NCI-H2227 (cell line): ENCODE data around the gene ZNF107.
"Not testable (repeated sequence)": the region's sequence is repeated elsewhere in the genome, so short reads cannot be mapped to it uniquely, and the experiment has no call there.

Source experiments
- DNase-seq: peaks from one replicate; lab custom pipeline; 2025; ENCODE audit not compliant: unreplicated experiment; lab: John Stamatoyannopoulos, UW

Gene ZNF107

GRCh38 chr7:64733550-64734240 is 67.8 kb downstream of the ZNF107 start:
- DNase-seq, result no peak

DNA sequence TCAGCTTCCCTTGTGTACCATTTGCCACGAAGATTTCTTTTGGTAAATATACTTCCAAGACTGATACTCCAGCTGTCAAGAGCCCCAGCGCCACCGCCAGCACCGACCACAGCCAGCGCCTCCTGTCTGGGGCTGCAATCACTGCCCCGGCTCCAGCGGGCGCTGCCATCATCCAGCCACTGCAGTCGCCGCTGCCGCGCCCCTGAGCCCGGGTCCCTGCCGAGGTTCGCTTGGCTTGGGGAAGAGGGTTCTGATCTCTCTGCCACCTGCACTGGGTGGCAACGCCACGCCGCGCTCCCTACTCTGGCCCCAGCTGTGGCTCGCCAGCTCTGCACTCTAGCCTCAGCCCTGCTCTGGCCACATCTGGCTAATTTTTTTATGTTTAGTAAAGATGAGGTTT is 70.6 kb downstream of the ZNF107 start:
- DNase-seq, result no peak

DNA sequence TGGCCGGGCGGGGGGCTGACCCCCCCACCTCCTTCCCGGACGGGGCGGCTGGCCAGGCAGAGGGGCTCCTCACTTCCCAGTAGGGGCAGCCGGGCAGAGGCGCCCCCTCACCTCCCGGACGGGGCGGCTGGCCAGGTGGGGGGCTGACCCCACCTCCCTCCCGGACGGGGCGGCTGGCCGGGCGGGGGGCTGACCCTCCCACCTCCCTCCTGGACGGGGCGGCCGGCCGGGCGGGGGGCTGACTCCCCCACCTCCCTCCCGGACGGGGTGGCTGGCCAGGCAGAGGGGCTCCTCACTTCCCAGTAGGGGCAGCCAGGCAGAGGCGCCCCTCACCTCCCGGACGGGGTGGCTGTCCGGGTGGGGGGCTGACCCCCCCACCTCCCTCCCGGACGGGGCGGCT is 72.5 kb downstream of the ZNF107 start:
- DNase-seq, result not testable (repeated sequence)

- not testable (repeated sequence) for DNase-seq
These were observed 73.0 kb downstream of the ZNF107 start for GRCh38 chr7:64738953-64739352.

DNA sequence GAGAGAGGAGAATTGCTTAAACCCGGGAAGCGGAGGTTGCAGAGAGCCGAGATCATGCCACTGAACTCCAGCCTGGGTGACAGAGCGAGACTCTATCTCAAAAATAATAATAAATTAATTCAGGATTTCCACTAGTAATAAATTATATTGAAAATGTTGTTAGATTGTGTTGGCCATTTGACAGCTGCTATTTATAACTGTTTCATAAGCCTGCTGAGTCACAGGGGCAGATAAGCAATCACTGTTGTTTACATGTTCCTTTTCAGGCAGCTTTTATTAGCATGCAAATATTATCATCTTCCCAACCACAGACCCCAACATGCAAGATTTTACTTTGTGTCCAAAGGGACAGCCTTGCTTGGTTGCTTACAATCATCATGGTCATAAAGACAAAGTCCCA is 78.7 kb downstream of the ZNF107 start:
- no peak for DNase-seq

- no peak for DNase-seq
These were observed 81.9 kb downstream of the ZNF107 start for GRCh38 chr7:64747802-64748201.

DNA sequence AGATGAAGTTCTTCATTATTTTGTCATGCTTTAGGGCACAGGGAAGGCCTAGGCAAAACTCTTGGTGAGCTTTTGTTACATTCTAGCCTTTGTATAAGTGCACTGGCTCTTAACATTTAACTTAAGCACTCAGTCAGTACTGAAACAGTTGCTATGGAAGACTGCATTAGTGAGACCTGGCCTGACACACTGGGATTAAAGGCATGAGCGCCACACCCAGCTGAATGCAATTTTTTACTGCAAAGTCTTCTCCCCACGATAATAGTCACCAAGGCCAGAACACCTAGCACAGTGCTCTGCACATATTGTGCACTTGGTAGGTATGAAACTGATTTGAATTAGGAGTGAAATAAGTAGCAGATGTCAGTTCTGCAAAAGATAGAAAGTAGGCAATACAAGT is 87.1 kb downstream of the ZNF107 start:
- no peak for DNase-seq

GRCh38 chr7:64755865-64756264 is 89.9 kb downstream of the ZNF107 start:
- DNase-seq, result no peak

GRCh38 chr7:64758151-64758550 is 92.2 kb downstream of the ZNF107 start:
- no peak for DNase-seq
